SK-N-SH treated with all-trans-retinoic acid at 6 μM for 48 hours (cell line): ENCODE results near the gene NTMT1.
A peak's percentile ranks its signal among the peaks of the same experiment; 100 is the strongest.

Source experiments
- ATAC-seq: fragments of 200-7000 bp; cut with Tn5 transposase; 3 replicates; pipeline ENCODE4 v1.9.1; 2020; ENCODE audit warnings: mild to moderate bottlenecking, moderate library complexity
- ARNTL ChIP-seq: fragments of 450-650 bp; formaldehyde crosslinking; IDR thresholded peaks from 2 replicates; pipeline ENCODE4 v1.5.0; 2020; ENCODE audit warnings: low read depth, mild to moderate bottlenecking, moderate library complexity, borderline replicate concordance
- BACH2 ChIP-seq: fragments of 250-450 bp; sonication (Bioruptor Pico); IDR thresholded peaks from 2 replicates; pipeline ENCODE4 v1.9.0; 2021; ENCODE audit warnings: mild to moderate bottlenecking, borderline replicate concordance
- CREB5 ChIP-seq: fragments of 250-450 bp; sonication (Bioruptor Pico); IDR thresholded peaks from 2 replicates; pipeline ENCODE4 v1.5.1; 2020; ENCODE audit warnings: low read depth, mild to moderate bottlenecking, moderate library complexity
- CSDC2 ChIP-seq: fragments of 250-450 bp; sonication (Bioruptor Pico); IDR thresholded peaks from 2 replicates; pipeline ENCODE4 v1.5.0; 2020; ENCODE audit warnings: mild to moderate bottlenecking, moderate library complexity
- CSRNP3 ChIP-seq: fragments of 250-450 bp; sonication (Bioruptor Pico); IDR thresholded peaks from 2 replicates; pipeline ENCODE4 v1.5.1; 2021; ENCODE audit warnings: mild to moderate bottlenecking, moderate library complexity
- ESRRG ChIP-seq: fragments of 250-450 bp; sonication (Bioruptor Pico); IDR thresholded peaks from 2 replicates; pipeline ENCODE4 v1.6.1; 2021; ENCODE audit warnings: mild to moderate bottlenecking
- GLIS3 ChIP-seq: fragments of 250-450 bp; sonication (Bioruptor Pico); IDR thresholded peaks from 2 replicates; pipeline ENCODE4 v1.5.0; 2020; ENCODE audit warnings: mild to moderate bottlenecking, moderate library complexity
- ISL1 ChIP-seq: fragments of 250-450 bp; sonication (Bioruptor Pico); IDR thresholded peaks from 2 replicates; pipeline ENCODE4 v2.1.2; 2022; ENCODE audit warnings: mild to moderate bottlenecking, moderate library complexity
- OSR1 ChIP-seq: fragments of 250-450 bp; sonication (Bioruptor Pico); IDR thresholded peaks from 2 replicates; pipeline ENCODE4 v1.8.0; 2022; ENCODE audit warnings: moderate library complexity, mild to moderate bottlenecking, inconsistent platforms
- PATZ1 ChIP-seq: fragments of 250-450 bp; sonication (Bioruptor Pico); IDR thresholded peaks from 2 replicates; pipeline ENCODE4 v1.8.0; 2020; ENCODE audit warnings: mild to moderate bottlenecking, moderate library complexity, borderline replicate concordance
- POU6F1 ChIP-seq: fragments of 250-450 bp; sonication (Bioruptor Pico); IDR thresholded peaks from 2 replicates; pipeline ENCODE4 v1.8.0; 2021; ENCODE audit warnings: low read depth, mild to moderate bottlenecking, moderate library complexity, borderline replicate concordance
- PPARA ChIP-seq: fragments of 250-450 bp; sonication (Bioruptor Pico); IDR thresholded peaks from 2 replicates; pipeline ENCODE4 v1.5.0; 2020; ENCODE audit warnings: mild to moderate bottlenecking, borderline replicate concordance
- RARB ChIP-seq: fragments of 250-450 bp; sonication (Bioruptor Pico); IDR thresholded peaks from 2 replicates; pipeline ENCODE4 v1.8.0; 2021; ENCODE audit warnings: mild to moderate bottlenecking, moderate library complexity
- SNAI2 ChIP-seq: fragments of 250-450 bp; sonication (Bioruptor Pico); IDR thresholded peaks from 2 replicates; pipeline ENCODE4 v1.5.0; 2020; ENCODE audit warnings: mild to moderate bottlenecking, moderate library complexity
- TCF4 ChIP-seq: fragments of 250-450 bp; sonication (Bioruptor Pico); IDR thresholded peaks from 2 replicates; pipeline ENCODE4 v1.8.0; 2021; ENCODE audit warnings: mild to moderate bottlenecking, moderate library complexity, borderline replicate concordance
- TOX ChIP-seq: fragments of 250-450 bp; sonication (Bioruptor Pico); IDR thresholded peaks from 2 replicates; pipeline ENCODE4 v1.8.0; 2021; ENCODE audit warnings: mild to moderate bottlenecking, moderate library complexity, borderline replicate concordance
- TSHZ2 ChIP-seq: fragments of 250-450 bp; sonication (Bioruptor Pico); IDR thresholded peaks from 2 replicates; pipeline ENCODE4 v1.5.0; 2020; ENCODE audit warnings: mild to moderate bottlenecking, moderate library complexity
- ZC3H10 ChIP-seq: fragments of 250-450 bp; sonication (Bioruptor Pico); IDR thresholded peaks from 2 replicates; pipeline ENCODE4 v1.5.1; 2021; ENCODE audit warnings: mild to moderate bottlenecking, moderate library complexity
- ZFP3 ChIP-seq: fragments of 250-450 bp; sonication (Bioruptor Pico); IDR thresholded peaks from 2 replicates; pipeline ENCODE4 v1.5.0; 2020; ENCODE audit warnings: mild to moderate bottlenecking, moderate library complexity
- ZFP30 ChIP-seq: fragments of 450-650 bp; formaldehyde crosslinking; IDR thresholded peaks from 2 replicates; pipeline ENCODE4 v1.5.0; 2022; ENCODE audit warnings: mild to moderate bottlenecking, moderate library complexity
- ZNF565 ChIP-seq: fragments of 450-650 bp; formaldehyde crosslinking; conservative IDR thresholded peaks from 2 replicates; pipeline ENCODE4 v1.5.0; 2020; ENCODE audit warnings: low read depth, mild to moderate bottlenecking, moderate library complexity
- ZNF8 ChIP-seq: fragments of 450-650 bp; formaldehyde crosslinking; IDR thresholded peaks from 2 replicates; pipeline ENCODE4 v1.5.0; 2020; ENCODE audit warnings: mild to moderate bottlenecking, moderate library complexity

Gene NTMT1

GRCh38 chr9:129673602-129674001, 47.6 kb downstream of the NTMT1 start:
- no peak for ATAC-seq
- TF ChIP-seq PPARA (CRISPR knock-in tag) (no peak), ARNTL (CRISPR knock-in tag) (no peak), GLIS3 (CRISPR knock-in tag) (no peak), OSR1 (CRISPR knock-in tag) (no peak), BACH2 (CRISPR knock-in tag) (no peak), RARB (CRISPR knock-in tag) (no peak), TCF4 (CRISPR knock-in tag) (no peak), ZNF565 (CRISPR knock-in tag) (no peak), ZFP3 (CRISPR knock-in tag) (no peak), CREB5 (no peak), PATZ1 (no peak), ZNF8 (CRISPR knock-in tag) (no peak), ESRRG (no peak), POU6F1 (no peak), CSDC2 (CRISPR knock-in tag) (no peak), ZFP30 (CRISPR knock-in tag) (no peak), ISL1 (no peak)
- TF ChIP-seq, all 23 proteins: peak for 0

- no peak for ATAC-seq
- TF ChIP-seq SNAI2 (CRISPR knock-in tag): no peak
- TF ChIP-seq BACH2 (CRISPR knock-in tag): no peak
- TF ChIP-seq ARNTL (CRISPR knock-in tag): no peak
- no peak for TF ChIP-seq PPARA (CRISPR knock-in tag)
- no peak for TF ChIP-seq ZC3H10
- TF ChIP-seq RARB (CRISPR knock-in tag): no peak
- TF ChIP-seq ZNF565 (CRISPR knock-in tag): no peak
- TF ChIP-seq CSDC2 (CRISPR knock-in tag): no peak
Observed at GRCh38 chr9:129674229-129674628, 48.3 kb downstream of the NTMT1 start.

GRCh38 chr9:129675620-129676019, 49.7 kb downstream of the NTMT1 start:
- TF ChIP-seq ZFP30 (CRISPR knock-in tag) (no peak), TCF4 (CRISPR knock-in tag) (peak; percentile 69; the same call in 1 of the 2 replicates), RARB (CRISPR knock-in tag) (no peak), TSHZ2 (CRISPR knock-in tag) (peak; percentile 48; the same call in 1 of the 2 replicates), CREB5 (no peak), ESRRG (no peak), SNAI2 (CRISPR knock-in tag) (no peak), ZNF8 (CRISPR knock-in tag) (no peak), POU6F1 (no peak), CSRNP3 (no peak), ZNF565 (CRISPR knock-in tag) (no peak), PATZ1 (no peak), TOX (CRISPR knock-in tag) (no peak), ZFP3 (CRISPR knock-in tag) (no peak), GLIS3 (CRISPR knock-in tag) (no peak), OSR1 (CRISPR knock-in tag) (no peak)
- TF ChIP-seq, all 23 proteins: peak for 2
- ATAC-seq: no peak
